DMS 273 (cell line): ENCODE measurements around the gene NME5.
"Not testable (repeated sequence)": the region's sequence is repeated elsewhere in the genome, so short reads cannot be mapped to it uniquely, and the experiment has no call there.

ENCODE experiments used
- DNase-seq: peaks from one replicate; lab custom pipeline; 2025; ENCODE audit not compliant: unreplicated experiment; lab: John Stamatoyannopoulos, UW

The NME5 gene, protein sequence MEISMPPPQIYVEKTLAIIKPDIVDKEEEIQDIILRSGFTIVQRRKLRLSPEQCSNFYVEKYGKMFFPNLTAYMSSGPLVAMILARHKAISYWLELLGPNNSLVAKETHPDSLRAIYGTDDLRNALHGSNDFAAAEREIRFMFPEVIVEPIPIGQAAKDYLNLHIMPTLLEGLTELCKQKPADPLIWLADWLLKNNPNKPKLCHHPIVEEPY

DNA sequence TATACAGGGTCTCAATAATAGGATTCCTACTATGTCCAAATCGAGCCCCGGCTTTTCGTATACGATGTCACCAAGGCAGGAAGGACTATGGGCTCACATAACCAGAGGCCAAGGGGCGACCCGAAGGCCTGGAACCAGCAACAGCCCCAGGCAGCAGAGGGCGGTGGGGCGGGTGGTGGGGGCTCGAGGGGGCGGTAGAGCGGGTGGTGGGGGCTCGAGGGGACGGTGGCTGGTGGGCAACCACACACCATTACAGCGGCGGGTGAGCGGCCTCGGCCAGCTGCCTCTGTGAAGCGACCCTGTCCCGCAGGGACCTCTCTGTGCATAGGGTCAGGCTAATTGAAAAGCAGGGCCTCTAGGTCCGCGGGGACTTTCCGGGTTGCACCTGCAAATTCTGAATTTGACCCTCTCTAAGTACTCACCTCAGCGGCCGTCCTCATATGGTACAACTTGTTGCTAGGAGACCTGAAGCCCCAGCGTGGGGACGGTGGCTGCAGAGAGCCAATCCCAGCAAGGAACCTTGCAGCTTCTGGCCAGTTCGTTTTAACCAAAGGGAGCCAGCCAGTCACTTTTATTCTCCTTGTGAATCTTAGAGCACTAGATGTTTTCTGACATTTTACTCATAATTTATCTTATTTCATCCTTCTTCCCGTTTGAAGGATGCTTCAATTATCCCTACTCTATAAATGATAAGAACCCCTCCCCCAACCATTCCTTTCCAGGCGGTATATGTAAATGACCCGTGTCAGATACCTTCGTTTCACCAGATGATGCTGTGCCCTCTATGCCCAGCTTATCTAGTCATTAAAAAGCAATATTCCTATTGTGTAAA is at the start of gene NME5:
TSS of gene NME5 (minus strand) at position 480 of the 832 bp plus-strand sequence. CDS start 648 bp downstream, outside the sequence.
- DNase-seq, result peak; percentile 86

DNA sequence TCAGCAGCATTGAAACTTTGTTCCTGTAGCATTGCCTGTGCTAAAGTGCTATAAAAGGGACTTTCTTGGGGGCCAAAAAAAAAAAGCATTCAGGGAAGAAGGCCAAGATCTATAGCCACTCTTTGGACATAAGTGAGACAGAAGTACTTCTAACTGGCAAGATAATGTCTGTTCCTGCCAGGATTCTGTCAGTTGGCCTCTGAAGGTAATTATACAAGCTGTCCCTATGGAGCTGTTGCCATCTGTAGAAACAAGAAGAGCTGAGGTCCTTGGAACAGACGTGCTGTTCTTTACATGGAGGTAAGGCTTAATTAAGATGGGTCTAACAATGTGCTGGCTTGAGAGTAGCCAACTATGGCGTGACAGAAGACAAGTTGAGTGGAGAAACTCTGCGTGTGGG is 49.4 kb upstream of the NME5 start:
- DNase-seq, result peak; percentile 73

GRCh38 chr5:138186002-138186447 is 46.8 kb upstream of the NME5 start:
- no peak for DNase-seq

GRCh38 chr5:138182808-138183207 is 43.6 kb upstream of the NME5 start:
- DNase-seq, result no peak

- no peak for DNase-seq
These were observed 41.6 kb upstream of the NME5 start for GRCh38 chr5:138180841-138181240.

- peak; percentile 81 for DNase-seq
These were observed 41.1 kb upstream of the NME5 start for GRCh38 chr5:138180183-138180782.

DNA sequence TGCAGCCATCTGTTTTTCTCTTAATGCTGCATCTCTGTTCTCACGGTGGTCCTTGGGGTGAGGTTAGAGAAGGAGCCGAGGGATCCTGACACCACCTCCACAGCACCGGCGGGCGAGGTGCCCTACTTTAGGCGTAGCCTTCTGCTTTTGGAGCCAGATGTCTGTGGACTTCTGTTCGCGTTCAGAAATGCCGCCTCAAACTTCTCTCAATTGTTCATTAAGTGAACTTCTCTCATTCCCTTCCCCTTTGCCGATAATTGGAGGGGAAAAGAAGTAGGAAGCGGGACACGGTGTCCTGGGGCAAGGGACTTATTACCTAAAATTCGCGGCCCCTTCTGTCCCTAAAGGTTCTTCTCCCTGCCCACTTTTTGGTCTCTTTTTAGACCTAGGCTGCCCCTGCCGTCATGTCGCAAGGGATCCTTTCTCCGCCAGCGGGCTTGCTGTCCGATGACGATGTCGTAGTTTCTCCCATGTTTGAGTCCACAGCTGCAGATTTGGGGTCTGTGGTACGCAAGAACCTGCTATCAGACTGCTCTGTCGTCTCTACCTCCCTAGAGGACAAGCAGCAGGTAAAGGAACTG is 40.1 kb upstream of the NME5 start:
- DNase-seq, result peak; percentile 60

DNA sequence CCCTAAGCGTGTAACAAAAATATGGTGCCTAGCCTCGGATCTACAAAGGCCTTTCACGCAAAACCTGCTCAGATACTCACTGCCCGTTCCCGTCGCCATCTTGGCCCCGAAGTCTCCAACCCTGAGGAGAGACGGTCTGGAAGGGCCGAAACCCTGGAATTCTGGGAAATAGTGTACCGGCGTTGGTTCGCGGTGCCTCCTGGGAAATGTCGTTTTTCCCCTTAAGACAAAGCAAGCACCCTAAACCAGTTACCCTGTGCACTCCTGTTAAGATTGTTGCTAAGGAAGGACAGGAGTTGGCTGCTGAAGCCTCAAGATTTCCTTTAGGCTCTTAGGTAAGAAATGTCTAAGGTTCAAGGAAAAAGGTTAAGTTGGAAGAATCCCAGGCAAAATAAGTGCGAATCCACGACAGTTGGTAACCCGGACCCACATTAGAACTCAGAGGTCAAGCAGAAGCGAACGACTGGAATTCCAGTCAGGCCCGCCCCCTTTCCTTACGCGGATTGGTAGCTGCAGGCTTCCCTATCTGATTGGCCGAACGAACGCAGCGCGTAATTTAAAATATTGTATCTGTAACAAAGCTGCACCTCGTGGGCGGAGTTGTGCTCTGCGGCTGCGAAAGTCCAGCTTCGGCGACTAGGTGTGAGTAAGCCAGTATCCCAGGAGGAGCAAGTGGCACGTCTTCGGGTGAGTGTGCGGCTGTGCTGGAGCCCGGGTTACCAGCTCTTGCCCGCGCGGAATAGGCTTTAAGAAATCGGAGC is 39.5 kb upstream of the NME5 start, which contains the start of the genes BRD8 and KIF20A:
TSS of gene BRD8 (minus strand) at position 115 of the 761 bp plus-strand sequence. CDS start at position 99, 16 bp downstream.
TSS of gene KIF20A (plus strand) at position 597 of the 761 bp plus-strand sequence. CDS start 569 bp downstream, outside the sequence.
- peak; percentile 98 for DNase-seq

GRCh38 chr5:138177941-138178515 is 38.8 kb upstream of the NME5 start:
- DNase-seq, result peak; percentile 52

DNA sequence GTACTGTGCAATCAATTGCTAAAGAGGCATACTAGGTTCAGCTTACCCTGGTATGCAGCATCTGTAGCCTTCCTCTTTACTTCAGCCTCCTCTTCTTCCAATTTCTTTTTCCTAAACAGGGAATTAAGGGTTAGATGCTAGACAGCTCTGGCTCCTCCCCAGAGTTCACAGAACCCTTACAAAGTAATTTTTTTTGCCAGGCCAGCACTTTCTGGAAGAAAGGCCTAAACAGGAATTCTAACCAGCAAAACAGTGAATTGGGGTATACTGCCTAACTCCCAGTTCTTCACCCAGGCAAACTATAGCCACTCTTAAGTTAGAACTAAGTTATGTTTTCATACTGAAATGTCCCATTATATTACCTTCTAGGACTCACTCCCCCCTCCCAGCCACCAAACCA is 31.1 kb upstream of the NME5 start:
- no peak for DNase-seq

DNA sequence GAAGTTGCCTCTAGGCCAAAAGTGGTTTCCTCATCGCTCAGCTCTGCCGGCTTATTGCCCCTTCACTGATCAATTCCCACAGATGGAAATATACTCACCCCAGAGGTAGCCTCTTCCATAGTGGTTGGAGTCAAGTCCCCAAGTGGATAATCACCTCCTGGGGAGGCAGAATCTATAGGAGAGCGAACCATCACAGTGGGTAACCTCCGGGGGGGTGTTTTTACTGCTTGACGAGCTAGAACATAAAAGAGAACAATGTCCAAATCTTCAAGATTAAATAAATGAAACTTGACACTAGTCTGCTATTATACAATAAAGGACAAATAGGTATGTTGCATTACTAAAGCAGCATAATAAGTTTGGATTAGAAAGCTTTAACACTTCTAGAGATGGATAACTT is 29.9 kb upstream of the NME5 start:
- DNase-seq, result no peak

DNA sequence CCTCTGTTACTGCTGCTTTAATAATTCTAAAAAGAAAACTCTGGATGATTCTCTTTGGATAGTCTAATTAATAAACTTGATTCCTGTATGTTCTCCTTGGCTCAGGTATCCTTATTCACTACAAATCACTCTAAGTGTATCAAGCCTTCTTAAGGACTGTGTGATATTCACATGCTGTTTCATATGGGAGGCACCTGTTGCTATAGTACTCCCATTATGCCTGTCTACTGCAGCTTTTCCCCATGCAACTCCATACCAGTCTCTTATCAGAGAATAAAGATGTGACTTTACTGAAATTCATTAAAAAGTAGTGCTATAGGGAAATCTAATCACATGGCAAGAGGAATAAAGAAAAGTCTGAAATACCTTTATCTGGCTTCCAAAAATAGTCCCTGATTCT is 24.5 kb upstream of the NME5 start:
- DNase-seq, result no peak

- no peak for DNase-seq
These were observed 21.5 kb upstream of the NME5 start for GRCh38 chr5:138160706-138161105.

- DNase-seq, result no peak
These were observed 20.4 kb upstream of the NME5 start for GRCh38 chr5:138159666-138160065.

DNA sequence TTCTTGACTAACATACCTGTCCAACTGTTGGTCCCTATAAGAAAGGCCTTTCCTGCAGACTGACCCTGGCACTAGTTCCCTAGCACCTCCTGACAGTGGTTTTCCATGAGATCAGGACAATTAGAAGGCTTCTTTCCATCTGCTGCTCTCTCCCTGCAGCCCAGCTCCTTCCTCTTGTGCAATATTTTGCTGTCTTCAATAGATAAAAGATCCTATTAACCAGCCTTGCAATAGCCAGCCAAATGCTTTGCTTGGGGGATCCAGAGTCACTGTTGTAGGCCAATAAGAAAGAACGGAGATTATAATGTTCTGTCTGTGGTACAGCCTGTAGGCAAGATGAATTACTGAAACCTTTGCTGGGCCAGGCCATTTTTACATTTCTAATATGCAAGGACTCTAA is 18.4 kb upstream of the NME5 start:
- DNase-seq, result no peak

- DNase-seq, result not testable (repeated sequence)
These were observed 16.7 kb upstream of the NME5 start for GRCh38 chr5:138155977-138156376.

DNA sequence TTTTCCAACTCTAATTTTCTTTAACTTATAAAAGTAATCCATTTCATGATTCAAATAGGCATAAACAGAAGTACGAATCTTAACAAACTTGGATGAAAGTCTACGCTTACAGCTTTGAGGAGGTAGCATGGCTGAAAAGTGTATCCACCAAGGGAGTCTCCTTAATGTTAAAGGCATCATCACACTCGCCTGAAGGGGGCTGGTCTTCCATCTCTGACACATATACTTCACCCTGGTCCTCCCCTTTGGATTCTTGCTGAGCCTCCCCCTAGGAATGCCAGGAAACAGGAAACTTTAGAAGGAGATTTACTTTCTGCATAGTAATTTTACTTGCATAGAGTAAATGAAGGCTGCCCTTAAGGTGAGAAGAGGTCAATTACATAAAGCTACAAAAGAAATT is 10.3 kb upstream of the NME5 start:
- no peak for DNase-seq

DNA sequence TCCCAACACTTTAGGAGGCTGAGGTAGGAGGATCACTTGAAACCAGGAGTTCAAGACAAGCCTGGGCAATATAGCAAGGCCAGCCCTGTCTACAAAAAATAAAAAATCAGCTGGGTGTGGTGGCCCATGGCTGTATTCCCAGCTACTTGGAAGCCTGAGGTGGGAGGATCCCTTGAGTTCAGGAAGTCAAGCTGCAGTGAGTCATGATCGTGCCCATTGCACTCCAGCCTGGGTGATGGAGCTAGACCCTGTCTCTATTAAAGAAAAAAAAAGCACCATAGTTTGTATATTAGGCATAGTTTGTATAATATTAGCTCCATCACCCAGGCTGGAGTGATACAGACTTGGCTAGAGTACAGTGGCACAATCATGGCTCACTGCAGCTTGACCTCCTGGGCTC is 9.6 kb upstream of the NME5 start:
- no peak for DNase-seq

GRCh38 chr5:138143578-138143977 is 4.3 kb upstream of the NME5 start:
- not testable (repeated sequence) for DNase-seq

DNA sequence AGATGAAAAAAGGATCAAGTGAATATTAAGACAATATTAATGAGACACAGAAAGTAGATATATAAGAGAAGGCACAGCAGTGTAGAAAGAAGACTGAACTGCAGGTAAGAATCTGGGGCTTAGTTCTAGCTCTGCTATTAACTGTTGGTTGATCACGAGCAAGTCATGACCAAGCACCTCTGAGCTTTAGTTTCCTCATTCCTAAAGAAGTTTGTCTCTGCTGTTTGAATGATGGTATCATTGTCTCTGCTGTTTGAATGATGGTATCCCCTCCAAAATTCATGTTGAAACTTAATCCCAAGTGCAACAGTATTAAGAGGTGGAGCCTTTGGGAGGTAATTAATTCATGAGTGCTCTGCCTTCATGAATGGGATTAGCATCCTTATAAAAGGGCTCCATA is 2.5 kb upstream of the NME5 start:
- DNase-seq, result no peak
